DND-41 (cell line): ENCODE data around the gene SLC39A8.

Source experiments
- ATAC-seq: fragments of 200-7000 bp; cut with Tn5 transposase; 3 replicates; pipeline ENCODE4 v1.9.1; 2021; ENCODE audit warnings: low read depth; ENCODE audit not compliant: insufficient read depth
- DNase-seq: peaks from one replicate; pipeline ENCODE4 v3.0.0-alpha.2; 2020
- H2AFZ ChIP-seq: 2 replicates; pipeline ENCODE4 v1.6.0; 2012; ENCODE audit warnings: low read depth, low read length
- H3K27ac ChIP-seq: 2 replicates; pipeline ENCODE4 v1.5.1; 2012; ENCODE audit warnings: low read length, inconsistent platforms
- H3K27me3 ChIP-seq: fragments of 200-600 bp; sonication (generic); 2 replicates; pipeline ENCODE4 v1.6.0; 2012; ENCODE audit warnings: low read length, mild to moderate bottlenecking, inconsistent platforms; ENCODE audit not compliant: insufficient read depth, poor library complexity
- H3K36me3 ChIP-seq: 2 replicates; pipeline ENCODE4 v1.5.1; 2012; ENCODE audit warnings: low read length, inconsistent platforms; ENCODE audit not compliant: insufficient read depth
- H3K4me1 ChIP-seq: 2 replicates; pipeline ENCODE4 v1.5.1; 2012; ENCODE audit warnings: mild to moderate bottlenecking, low read length; ENCODE audit not compliant: insufficient read depth
- H3K4me2 ChIP-seq: 2 replicates; pipeline ENCODE4 v1.6.0; 2012; ENCODE audit warnings: mild to moderate bottlenecking, moderate library complexity, low read length, inconsistent platforms; ENCODE audit not compliant: insufficient read depth
- H3K4me3 ChIP-seq, 2 experiments: fragments of 200-600 bp in 1 of 2; shearing (Covaris generic) in 1 of 2; 2 replicates each; pipeline ENCODE4 v1.5.1; 2012 to 2016; ENCODE audit warnings: inconsistent platforms in 2 of 2, low read length in 2 of 2, mild to moderate bottlenecking in 2 of 2, low read depth in 1 of 2, moderate library complexity in 1 of 2
- H3K79me2 ChIP-seq: 2 replicates; pipeline ENCODE4 v1.6.0; 2012; ENCODE audit warnings: low read length, inconsistent platforms; ENCODE audit not compliant: insufficient read depth
- H3K9ac ChIP-seq: 2 replicates; pipeline ENCODE4 v1.6.0; 2012; ENCODE audit warnings: low read depth, mild to moderate bottlenecking, inconsistent platforms, low read length, moderate library complexity
- H3K9me3 ChIP-seq: 2 replicates; pipeline ENCODE4 v1.5.1; 2012; ENCODE audit warnings: low read length, moderate library complexity, mild to moderate bottlenecking, inconsistent platforms; ENCODE audit not compliant: insufficient read depth, severe bottlenecking
- H4K20me1 ChIP-seq: 2 replicates; pipeline ENCODE4 v1.6.0; 2012; ENCODE audit warnings: low read length; ENCODE audit not compliant: insufficient read depth
- CTCF ChIP-seq: IDR thresholded peaks from 2 replicates; pipeline ENCODE4 v1.5.1; 2012; ENCODE audit warnings: borderline replicate concordance, low read length, moderate library complexity, mild to moderate bottlenecking; ENCODE audit not compliant: poor library complexity, severe bottlenecking; ENCODE audit errors: extremely low read depth
- EZH2 ChIP-seq: IDR thresholded peaks from 3 replicates; pipeline ENCODE4 v1.6.1; 2012; ENCODE audit warnings: borderline replicate concordance, low read depth, mild to moderate bottlenecking, moderate library complexity, low read length, inconsistent platforms; ENCODE audit not compliant: severe bottlenecking

SLC39A8 gene

GRCh38 chr4:102219129-102219528, 126.2 kb downstream of the SLC39A8 start:
- no peak overlapping the region for H2AFZ ChIP-seq
- no peak for ATAC-seq

GRCh38 chr4:102218656-102219055, 126.6 kb downstream of the SLC39A8 start:
- no peak overlapping the region for H3K9ac ChIP-seq
- H3K27ac ChIP-seq = no peak overlapping the region
- no peak overlapping the region for H3K4me3 ChIP-seq
- H3K4me1 ChIP-seq = no peaks in the 10 kb centered on the region
- no peaks in the 10 kb centered on the region for H3K9me3 ChIP-seq
- H2AFZ ChIP-seq = no peak overlapping the region
- H3K4me2 ChIP-seq = no peak overlapping the region
- TF ChIP-seq EZH2 (no peak), CTCF (no peak)
- no peaks in the 10 kb centered on the region for H3K79me2 ChIP-seq
- H3K27me3 ChIP-seq = no peaks in the 10 kb centered on the region
- DNase-seq (no peak), ATAC-seq (no peak)
- no peaks in the 10 kb centered on the region for H4K20me1 ChIP-seq
- no peaks in the 10 kb centered on the region for H3K36me3 ChIP-seq

More at GRCh38 chr4:102219129-102219528, 126.2 kb downstream of the SLC39A8 start:
- H4K20me1 ChIP-seq = no peaks in the 10 kb centered on the region
- no peaks in the 10 kb centered on the region for H3K9me3 ChIP-seq
- no peaks in the 10 kb centered on the region for H3K36me3 ChIP-seq
- no peak overlapping the region for H3K4me2 ChIP-seq
- TF ChIP-seq CTCF (no peak), EZH2 (no peak)
- no peak overlapping the region for H3K4me3 ChIP-seq
- H3K4me1 ChIP-seq = no peaks in the 10 kb centered on the region
- H3K79me2 ChIP-seq = no peaks in the 10 kb centered on the region
- no peak for DNase-seq
- no peak overlapping the region for H3K27ac ChIP-seq
- H3K27me3 ChIP-seq = no peaks in the 10 kb centered on the region
- H3K9ac ChIP-seq = no peak overlapping the region

GRCh38 chr4:102217775-102218355, 127.4 kb downstream of the SLC39A8 start:
- H4K20me1 ChIP-seq = no peaks in the 10 kb centered on the region

More at GRCh38 chr4:102217775-102218355, 127.4 kb downstream of the SLC39A8 start:
- Histone ChIP-seq H3K36me3 (no peaks in the 10 kb centered on the region), H3K79me2 (no peaks in the 10 kb centered on the region), H3K9ac (no peak overlapping the region), H3K4me3 (no peak overlapping the region), H2AFZ (no peak overlapping the region), H3K4me1 (no peaks in the 10 kb centered on the region), H3K27ac (no peak overlapping the region), H3K27me3 (no peaks in the 10 kb centered on the region), H3K9me3 (no peaks in the 10 kb centered on the region), H3K4me2 (no peak overlapping the region)
- ATAC-seq (no peak), DNase-seq (no peak)
- TF ChIP-seq EZH2 = no peak
- TF ChIP-seq CTCF = no peak
